Anterior cingulate cortex (tissue), 58 donors: ENCODE measurements around the gene RANGAP1.
"Not testable (repeated sequence)": the region's sequence is repeated elsewhere in the genome, so short reads cannot be mapped to it uniquely, and the experiment has no call there.

ENCODE experiments used
- DNase-seq, 58 donors: peaks; one replicate each; lab custom pipeline; 2025; lab: John Stamatoyannopoulos, UW

RANGAP1 gene

DNA sequence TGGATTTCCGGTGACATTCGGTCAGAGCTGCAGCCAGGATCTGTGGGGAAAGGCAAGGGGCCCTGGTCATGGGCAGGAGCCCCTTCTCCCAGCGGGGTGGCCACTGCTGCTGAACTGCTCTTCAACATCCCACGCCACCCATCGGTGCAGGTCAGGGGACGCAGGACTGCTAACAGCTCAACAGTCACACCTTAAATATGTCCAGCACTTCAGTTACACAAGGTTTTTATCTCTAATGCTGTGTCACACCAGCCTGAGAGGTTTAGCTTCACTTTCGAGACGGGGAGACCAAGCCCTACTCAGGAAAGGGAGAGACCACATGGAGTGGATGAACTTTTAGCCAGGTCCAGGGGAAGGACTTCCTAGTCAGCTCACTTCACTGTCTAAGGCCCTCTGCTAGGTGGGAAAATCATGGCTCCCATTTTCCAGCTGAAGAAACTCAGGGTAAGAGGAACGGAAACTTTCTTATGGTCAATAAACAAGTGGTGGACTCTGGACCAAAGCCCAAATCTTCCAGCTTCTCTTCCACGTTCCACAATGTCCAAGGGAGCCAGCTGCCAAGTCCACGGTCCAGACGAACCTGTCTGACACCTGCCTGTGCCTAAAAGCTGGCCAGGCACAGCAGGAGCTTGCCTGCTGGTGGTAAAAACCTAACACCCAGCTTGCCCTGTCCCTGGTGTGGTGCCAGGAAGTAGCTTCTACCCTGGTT is 24.3 kb downstream of the RANGAP1 start:
- no peak for DNase-seq

DNA sequence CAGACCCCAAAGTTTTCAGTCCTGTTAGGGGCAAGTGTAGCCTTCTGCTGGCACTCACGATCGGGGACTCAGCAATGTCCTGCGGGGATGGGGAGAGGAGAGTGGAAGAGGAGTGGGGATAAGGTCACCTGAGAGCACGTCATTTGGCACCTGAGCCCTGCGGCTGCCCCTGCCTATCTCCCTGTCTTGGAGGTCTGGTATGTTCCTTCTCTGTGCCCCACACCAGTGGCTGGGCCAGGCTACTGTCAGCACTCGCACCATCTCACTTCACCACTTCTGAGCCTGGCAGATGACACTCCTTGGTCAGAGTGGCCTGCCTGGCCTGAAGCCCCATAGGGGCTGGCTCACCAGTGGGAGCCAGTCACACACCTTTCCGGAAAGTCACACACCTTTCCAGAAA is 25.1 kb downstream of the RANGAP1 start:
- no peak for DNase-seq

GRCh38 chr22:41259756-41260155 is 26.2 kb downstream of the RANGAP1 start:
- not testable (repeated sequence) for DNase-seq

GRCh38 chr22:41257696-41258095 is 28.3 kb downstream of the RANGAP1 start:
- no peak for DNase-seq

DNA sequence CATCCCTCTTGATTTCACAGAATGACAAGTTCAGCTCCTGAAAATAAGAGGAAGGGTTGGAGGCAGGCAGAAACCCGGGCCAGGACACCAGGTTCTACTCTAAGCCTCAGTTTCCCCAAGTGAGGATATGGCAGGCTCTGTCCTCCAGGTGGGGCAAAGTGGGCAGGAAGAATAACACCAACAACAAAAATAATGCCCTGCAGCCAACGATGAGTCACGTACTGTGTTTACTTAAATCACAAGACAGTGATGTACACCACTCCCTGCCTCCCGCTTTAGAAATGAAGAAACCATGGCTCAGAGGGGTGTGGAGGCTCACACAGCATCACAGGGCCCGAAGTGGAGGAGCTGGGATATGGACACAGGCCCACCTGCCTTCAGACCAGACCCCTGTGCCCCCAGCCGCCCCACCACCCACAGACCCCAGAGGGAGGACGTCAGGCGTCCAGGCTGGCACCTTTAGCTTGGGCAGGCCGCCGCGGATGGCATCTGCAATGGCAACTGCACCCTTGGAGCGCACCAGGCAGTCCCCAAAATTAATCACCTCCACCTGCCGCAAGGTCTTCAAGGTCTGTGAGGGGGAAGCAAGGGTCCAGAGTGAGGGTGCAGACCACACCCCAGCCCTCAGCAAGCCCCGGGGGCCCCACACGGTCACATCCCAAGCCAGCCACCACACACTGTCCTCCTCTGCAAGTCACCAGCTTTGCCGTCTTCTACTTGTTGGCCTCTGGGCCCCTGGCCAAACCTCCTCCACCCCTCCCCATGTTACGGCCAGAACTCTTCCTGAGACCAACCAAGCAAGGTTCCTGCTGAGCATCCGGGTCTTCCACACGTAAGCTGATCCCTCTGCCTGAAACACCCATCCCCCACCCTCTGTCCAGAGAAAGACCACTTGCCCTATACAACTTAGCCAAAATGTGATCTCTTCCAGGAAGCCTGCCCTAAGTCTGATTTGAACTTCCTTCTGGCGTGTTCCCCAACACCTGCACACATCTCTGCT is 29.4 kb downstream of the RANGAP1 start:
- no peak for DNase-seq

DNA sequence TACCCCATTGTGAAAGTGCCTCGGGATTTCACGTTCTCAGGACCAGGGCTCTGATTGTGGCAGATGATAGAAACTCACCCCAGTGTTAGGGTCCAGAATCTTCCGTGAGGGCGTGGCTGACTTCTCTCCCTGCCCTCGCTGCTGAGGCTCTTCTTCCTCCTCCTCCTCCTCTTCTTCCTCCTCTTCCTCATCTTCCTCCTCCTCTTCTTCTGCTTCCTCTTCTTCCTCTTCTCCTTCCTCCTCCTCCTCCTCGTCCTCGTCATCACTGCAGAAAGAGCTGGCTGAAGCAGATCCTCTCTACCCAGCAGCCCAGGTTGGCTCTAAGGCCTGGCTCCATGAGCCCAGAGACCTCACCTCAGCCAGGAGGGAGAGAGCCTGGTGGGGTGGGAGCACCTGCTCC is 31.8 kb downstream of the RANGAP1 start:
- DNase-seq = no peak

DNA sequence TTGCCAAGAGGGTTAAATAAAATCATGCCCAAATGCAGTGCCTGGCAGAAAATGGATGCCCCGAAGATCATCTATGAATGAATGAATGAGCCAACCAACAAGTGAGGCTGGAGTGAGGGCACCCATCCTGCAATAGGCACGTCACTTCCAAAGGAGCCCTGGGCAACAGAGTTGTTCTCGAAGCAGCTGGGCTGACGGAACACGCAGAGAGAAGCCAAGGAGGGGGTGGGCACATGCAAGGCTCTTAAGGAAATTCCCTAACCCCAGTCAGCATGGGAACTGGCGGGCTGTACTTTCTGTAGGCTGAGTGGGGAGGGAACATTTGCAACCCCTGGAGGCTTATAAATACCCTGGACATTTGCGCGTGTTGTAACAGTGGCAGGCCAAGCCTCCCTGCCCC is 33.6 kb downstream of the RANGAP1 start:
- DNase-seq = peak in 7 of 58 donors; percentile 13 to 46 (median 34)

DNA sequence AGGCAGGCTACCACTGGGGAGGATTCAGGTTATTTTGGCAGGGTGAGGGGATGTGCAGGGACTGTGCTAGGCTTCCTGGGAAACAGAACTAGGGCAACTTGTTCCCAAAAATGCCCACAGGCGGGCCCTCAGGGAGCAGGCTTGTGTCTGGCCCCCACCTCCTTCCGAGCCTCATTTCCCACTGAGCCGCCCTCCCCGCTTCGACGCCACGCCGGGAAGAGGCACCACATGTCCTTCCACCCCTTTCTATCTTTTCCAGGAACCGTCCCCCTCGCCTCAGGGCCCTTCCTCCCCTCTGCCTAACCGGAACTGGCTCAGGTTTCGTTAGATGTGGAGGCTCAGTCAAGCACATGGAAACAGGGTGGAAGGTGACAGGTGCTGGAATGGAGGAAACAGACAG is 35.9 kb downstream of the RANGAP1 start:
- DNase-seq = no peak

- no peak for DNase-seq
Measured at GRCh38 chr22:41249442-41249841, 36.5 kb downstream of the RANGAP1 start.

- no peak for DNase-seq
Measured at GRCh38 chr22:41248758-41249157, 37.2 kb downstream of the RANGAP1 start.

DNA sequence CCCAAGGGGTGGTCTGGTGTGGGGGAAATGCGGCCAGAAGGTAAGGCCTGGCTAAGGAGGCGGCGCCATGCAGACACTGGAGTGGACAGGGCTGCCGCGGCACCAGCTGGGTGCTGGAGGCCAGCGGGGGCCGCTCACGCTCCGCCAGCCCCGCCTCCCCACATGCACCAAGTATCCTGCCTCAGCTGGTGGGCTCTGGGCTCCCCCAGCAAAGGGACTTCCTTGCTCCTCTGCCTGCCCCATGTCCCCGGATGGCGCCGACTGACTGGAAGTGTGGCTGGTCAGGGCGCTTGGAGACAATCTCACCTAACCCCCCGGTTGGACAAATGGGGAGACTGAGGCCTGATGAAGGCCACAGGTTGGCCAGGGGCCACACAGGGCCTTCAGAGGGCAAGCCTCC is 37.7 kb downstream of the RANGAP1 start:
- no peak for DNase-seq

- DNase-seq = peak in 4 of 58 donors; percentile 18 to 63 (median 32)
Measured at GRCh38 chr22:41247703-41248102, 38.3 kb downstream of the RANGAP1 start.

- DNase-seq = no peak
Measured at GRCh38 chr22:41245917-41246499, 40.0 kb downstream of the RANGAP1 start.

- DNase-seq = no peak
Measured at GRCh38 chr22:41243361-41243760, 42.6 kb downstream of the RANGAP1 start.

DNA sequence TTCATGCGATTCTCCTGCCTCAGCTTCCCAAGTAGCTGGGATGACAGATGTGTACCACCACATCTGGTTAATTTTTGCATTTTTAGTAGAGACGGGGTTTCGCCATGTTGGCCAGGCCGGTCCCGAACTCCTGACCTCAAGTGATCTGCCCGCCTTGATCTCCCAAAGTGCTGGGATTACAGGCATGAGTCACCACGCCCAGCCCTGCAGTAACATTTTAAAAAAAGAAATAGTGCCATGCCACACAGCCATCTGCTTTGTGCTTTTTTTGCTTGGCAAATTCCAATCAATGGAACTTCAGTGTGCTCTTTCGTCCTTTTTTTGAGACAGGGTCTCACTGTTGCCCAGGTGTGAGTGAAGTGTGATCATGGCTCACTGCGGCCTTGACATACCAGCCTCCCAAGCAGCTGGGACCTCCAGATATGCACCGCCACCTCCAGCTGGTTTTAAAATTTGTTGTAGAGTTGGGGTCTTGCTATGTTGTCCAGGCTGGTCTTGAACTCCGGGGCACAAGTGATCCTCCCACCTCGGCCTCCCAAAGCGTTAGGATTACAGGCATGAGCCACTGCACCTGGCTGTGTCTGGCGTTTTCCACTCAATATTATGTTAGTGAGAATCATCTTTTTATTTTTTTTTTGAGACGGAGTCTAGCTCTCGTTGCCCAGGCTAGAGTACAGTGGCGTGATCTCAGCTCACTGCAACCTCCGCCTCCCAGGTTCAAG is 43.4 kb downstream of the RANGAP1 start:
- no peak for DNase-seq

DNA sequence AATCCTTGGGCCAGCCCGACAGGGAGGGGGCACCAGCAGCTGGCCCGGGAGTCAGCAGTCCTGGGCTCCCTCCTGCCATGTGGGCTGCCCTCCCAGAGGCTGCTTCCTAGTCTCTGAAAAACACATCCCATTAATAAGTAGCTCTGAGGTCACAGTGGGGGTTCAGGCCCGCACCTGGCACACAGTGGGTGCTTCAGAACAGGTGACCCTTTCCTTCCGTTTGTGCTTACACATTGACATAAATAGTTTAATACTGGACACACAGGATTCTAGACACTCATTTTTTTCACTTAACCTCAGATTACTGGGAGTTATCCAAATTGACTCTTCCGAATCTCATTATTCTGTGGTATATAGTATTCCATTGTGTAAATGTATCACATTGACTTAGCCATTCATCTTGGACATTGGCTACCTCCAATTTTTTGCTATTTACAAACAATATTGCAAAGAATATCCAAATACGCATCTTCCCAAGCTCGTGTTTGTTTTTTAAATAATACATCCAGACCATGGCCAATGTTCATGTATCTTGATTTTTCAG is 44.8 kb downstream of the RANGAP1 start:
- DNase-seq = no peak

DNA sequence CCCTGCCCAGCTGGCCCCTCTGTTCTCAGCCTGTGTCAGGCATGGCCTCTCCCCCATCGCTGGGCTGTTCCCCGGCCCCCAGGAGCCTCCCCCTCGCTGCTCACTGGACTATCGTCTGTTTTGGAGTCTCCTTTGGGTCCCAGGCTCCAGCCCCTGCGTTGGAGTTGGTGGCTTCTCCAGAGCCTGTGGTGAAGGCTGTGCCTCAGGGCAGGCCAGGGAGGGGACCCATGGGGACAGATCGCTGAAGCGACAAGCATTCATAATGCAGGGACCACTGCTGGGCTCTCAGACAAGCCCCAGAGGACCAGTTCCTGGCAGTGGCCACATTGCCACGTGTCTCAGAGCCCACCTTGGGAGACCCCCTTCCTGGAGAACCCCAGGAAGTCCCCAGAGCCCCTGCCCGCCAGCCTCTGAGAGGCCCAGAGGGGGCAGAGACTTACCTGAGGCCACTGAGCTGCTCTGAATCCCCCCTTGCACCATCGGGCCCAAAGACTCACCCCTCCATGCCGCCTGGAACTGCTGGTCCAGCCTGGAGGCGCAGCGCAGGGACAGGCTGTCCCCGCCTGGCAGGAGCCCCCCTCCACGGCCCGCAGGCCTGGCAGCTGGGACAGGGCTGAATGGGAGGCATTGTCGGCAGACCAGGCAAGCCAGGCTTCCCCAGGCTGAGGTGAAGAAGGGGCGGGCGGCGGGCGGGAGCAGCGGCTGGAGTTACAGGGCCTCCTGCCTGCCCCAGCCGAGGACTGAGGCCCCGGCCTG is 45.4 kb downstream of the RANGAP1 start, which contains the start of gene CHADL:
CHADL (minus strand) TSS at position 555 of the 756 bp plus-strand sequence; CDS start at position 505, 50 bp downstream.
- DNase-seq = peak in 57 of 58 donors; percentile 32 to 98 (median 90)

DNA sequence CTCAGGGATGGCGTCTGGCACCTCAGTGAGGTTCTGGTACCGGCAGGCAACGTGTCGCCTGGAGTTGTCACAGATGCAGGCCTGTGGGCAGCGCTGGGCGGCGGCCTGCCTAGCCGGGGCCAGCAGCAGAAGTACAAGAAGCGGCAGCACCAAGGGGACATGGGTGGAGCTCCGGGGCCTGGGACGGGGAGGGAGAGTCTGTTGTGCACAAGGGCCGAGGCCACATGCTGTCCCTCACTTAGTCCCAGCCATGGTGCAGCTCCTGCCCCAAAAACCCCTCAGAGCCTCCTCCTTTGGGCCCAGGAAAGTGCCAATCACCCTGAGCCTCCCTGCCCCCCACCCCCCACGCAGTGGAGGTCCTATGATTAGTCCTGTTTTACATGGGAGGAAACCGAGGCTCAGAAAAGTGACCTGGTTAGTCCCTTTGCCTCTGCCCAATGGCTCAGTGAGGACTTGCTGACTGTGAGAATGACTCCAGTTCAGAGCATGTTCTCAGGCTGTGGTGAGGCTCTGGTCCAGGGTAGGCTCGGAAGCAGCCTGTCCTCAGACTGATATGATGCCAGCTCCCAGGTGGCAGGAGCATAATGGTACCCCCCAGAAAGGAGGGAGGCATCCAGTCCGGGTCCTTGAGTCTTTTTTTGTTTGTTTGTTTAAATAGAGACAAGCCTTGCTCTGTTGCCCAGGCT is 46.4 kb downstream of the RANGAP1 start:
- DNase-seq = peak in 16 of 58 donors; percentile 24 to 64 (median 41)
